Testis (tissue), 2 donors: Measurements from ENCODE around the gene CDKAL1.
"Not testable (repeated sequence)": the region's sequence is repeated elsewhere in the genome, so short reads cannot be mapped to it uniquely, and the experiment has no call there.

Source experiments
- POLR2A ChIP-seq: fragments of 450-650 bp; IDR thresholded peaks from one replicate; pipeline ENCODE4 v1.6.1; 2017; ENCODE audit warnings: antibody characterized with exemption, mild to moderate bottlenecking, moderate library complexity
- TF ChIP-seq, protein P1 (sequence below), 3 experiments: fragments of 450-650 bp in 2 of 3; fragments of 200-600 bp in 1 of 3; sonication (generic) in 1 of 3; IDR thresholded peaks; one replicate each; pipeline ENCODE4 v1.5.1; 2016 to 2019; ENCODE audit warnings: antibody characterized with exemption in 3 of 3, mild to moderate bottlenecking in 2 of 3, moderate library complexity in 1 of 3

DNA sequence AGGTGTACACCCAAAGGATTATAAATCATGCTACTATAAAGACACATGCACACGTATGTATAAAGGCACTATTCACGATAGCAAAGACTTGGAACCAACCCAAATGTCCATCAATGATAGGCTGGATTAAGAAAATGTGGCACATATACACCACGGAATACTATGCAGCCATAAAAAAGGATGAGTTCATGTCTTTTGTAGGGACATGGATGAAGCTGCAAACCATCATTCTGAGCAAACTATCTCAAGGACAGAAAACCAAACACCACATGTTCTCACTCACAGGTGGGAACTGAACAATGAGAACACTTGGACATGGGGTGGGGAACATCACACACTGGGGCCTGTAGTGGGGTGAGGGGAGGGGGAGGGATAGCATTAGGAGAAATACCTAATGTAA lies 9.0 kb upstream of the CDKAL1 start:
- TF ChIP-seq, protein P1, sequence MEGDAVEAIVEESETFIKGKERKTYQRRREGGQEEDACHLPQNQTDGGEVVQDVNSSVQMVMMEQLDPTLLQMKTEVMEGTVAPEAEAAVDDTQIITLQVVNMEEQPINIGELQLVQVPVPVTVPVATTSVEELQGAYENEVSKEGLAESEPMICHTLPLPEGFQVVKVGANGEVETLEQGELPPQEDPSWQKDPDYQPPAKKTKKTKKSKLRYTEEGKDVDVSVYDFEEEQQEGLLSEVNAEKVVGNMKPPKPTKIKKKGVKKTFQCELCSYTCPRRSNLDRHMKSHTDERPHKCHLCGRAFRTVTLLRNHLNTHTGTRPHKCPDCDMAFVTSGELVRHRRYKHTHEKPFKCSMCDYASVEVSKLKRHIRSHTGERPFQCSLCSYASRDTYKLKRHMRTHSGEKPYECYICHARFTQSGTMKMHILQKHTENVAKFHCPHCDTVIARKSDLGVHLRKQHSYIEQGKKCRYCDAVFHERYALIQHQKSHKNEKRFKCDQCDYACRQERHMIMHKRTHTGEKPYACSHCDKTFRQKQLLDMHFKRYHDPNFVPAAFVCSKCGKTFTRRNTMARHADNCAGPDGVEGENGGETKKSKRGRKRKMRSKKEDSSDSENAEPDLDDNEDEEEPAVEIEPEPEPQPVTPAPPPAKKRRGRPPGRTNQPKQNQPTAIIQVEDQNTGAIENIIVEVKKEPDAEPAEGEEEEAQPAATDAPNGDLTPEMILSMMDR (IDR thresholded peaks at IDR 0.05), result not testable (repeated sequence)
- not testable (repeated sequence) for TF ChIP-seq POLR2A
